Prostate gland (tissue), 2 donors: ENCODE data around the gene SCN4A.
"Not testable (repeated sequence)": the region's sequence is repeated elsewhere in the genome, so short reads cannot be mapped to it uniquely, and the experiment has no call there.

Experiments
- POLR2A ChIP-seq: fragments of 450-650 bp; IDR thresholded peaks from one replicate; pipeline ENCODE4 v1.6.1; 2016; ENCODE audit warnings: antibody characterized with exemption, mild to moderate bottlenecking
- POLR2AphosphoS5 ChIP-seq: sonication (generic); formaldehyde crosslinking; IDR thresholded peaks from one replicate; pipeline ENCODE4 v1.6.1; 2017; ENCODE audit warnings: antibody characterized with exemption
- TF ChIP-seq, protein P1 (sequence below), 4 experiments: fragments of 200-600 bp in 2 of 4; fragments of 450-650 bp in 2 of 4; sonication (generic) in 2 of 4; IDR thresholded peaks; 1 replicate in 3 of 4; 2 replicates in 1 of 4; pipeline ENCODE4 v1.5.1; 2016 to 2019; ENCODE audit warnings: antibody characterized with exemption in 4 of 4, mild to moderate bottlenecking in 2 of 4, moderate library complexity in 2 of 4

DNA sequence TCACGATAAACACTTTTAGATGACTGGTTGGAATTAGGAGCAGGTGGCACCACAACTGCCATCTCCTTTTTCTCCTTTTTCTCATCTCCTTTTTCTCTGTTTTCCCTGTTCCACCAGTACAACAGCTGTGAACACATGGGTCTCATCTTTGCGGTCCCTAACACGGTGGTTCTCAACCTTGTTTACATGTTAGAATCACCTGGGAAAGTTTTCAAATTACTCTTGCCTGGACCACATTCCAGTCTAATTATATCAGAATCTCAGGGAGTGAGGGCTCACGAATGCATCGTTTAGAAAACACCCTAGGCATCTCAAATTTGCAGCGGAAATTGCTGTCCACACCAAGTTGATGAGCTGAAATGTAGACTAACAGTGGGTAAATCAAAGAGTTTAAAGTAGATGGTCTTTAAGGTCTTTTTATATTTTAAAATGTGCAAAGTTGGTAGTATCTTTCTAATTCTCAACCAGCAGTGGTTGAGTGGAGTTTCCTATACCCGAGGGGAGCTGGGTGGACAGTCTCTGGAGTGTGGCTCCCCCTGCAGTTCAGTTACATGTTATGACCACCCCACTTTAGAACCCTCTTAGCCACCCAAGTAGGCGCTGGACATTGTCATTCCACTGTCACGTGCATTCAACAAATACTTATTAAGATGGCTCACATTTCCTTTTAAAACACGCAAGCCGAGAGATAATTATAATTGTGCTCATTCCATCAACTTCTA lies 80.2 kb downstream of the SCN4A start:
- TF ChIP-seq, protein P1, sequence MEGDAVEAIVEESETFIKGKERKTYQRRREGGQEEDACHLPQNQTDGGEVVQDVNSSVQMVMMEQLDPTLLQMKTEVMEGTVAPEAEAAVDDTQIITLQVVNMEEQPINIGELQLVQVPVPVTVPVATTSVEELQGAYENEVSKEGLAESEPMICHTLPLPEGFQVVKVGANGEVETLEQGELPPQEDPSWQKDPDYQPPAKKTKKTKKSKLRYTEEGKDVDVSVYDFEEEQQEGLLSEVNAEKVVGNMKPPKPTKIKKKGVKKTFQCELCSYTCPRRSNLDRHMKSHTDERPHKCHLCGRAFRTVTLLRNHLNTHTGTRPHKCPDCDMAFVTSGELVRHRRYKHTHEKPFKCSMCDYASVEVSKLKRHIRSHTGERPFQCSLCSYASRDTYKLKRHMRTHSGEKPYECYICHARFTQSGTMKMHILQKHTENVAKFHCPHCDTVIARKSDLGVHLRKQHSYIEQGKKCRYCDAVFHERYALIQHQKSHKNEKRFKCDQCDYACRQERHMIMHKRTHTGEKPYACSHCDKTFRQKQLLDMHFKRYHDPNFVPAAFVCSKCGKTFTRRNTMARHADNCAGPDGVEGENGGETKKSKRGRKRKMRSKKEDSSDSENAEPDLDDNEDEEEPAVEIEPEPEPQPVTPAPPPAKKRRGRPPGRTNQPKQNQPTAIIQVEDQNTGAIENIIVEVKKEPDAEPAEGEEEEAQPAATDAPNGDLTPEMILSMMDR (IDR thresholded peaks at IDR 0.05) = not testable (repeated sequence)
- TF ChIP-seq POLR2AphosphoS5, POLR2A: not testable (repeated sequence)
